CD4-positive, alpha-beta T cell treated with Interleukin-10 for 1 hour (primary cell): ENCODE data around the gene FOXP2.
"Not testable (repeated sequence)": the region's sequence is repeated elsewhere in the genome, so short reads cannot be mapped to it uniquely, and the experiment has no call there.

Experiments used
- DNase-seq: peaks from one replicate; pipeline ENCODE4 v3.0.0-alpha.2; 2020

FOXP2 gene

DNA sequence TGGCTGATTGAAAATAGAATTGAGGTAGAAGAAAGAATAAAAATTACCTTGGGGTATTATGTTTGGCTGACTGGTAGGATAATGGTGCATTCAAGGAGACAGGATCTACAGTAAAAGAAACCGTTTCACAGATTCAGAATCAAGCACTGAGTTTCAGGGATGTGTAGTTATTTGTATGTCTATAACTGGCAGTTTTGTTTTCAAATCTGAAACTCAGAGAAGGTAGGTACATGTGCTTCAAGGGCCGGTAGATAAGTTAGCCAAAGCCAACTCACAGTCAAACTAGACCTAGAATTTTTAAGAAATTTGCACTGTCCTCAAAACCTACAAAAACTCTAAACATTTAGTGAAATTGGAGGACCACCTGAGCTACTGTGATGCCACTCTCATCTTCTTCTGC, 191.5 kb downstream of the FOXP2 start:
- DNase-seq = no peak

DNA sequence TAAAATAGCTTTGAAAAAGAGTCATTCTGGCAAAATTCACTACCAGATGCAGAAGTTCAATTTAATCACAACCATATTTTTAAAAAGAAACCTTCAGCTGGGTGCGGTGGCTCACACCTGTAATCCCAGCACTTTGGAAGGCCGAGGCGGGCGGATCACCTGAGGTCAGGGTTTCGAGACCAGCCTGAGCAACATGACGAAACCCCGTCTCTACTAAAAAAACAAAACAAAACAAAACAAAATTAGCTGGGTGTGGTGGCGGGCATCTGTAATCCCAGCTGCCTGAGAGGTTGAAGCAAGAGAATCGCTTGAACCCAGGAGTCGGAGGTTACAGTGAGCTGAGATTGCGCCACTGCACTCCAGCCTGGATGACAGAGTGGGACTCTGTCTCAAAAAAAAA, 194.2 kb downstream of the FOXP2 start:
- DNase-seq = not testable (repeated sequence)

DNA sequence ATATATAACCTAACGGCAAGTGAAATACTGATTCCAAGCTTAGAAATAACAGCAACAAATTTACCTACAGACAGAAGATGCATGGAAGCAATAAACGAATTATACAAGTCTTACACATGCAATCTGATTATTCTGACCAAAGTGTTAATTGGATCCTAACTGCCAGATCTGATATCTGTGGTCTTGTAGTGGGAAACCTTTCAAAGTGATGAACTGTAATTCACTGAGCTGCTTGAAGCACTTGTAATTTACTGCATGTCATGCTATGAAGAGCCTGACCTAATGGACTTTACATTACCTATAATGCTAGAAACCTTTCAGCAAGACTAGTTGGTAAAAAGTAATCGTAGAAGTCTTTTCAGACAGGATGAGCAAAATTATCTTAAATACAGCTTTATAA, 205.6 kb downstream of the FOXP2 start:
- no peak for DNase-seq

DNA sequence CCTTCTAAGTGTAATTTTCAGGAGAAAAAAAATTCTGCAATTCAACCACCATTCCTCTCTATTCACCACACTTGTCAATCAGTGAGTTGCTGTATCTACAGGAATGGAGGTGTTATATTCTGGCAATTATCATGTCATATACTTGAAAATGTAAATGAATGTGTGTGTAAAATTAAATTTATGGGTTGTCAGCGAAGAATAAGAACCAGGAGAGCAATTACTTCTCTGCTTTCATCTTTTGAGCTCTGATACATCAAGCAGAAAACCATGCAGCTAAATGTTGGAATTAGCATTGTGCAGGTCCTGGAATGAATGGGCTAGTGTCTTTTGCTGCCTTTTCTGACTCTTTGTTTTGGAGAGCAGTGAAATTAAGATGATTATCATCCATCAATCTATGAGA, 207.6 kb downstream of the FOXP2 start:
- DNase-seq = no peak

DNA sequence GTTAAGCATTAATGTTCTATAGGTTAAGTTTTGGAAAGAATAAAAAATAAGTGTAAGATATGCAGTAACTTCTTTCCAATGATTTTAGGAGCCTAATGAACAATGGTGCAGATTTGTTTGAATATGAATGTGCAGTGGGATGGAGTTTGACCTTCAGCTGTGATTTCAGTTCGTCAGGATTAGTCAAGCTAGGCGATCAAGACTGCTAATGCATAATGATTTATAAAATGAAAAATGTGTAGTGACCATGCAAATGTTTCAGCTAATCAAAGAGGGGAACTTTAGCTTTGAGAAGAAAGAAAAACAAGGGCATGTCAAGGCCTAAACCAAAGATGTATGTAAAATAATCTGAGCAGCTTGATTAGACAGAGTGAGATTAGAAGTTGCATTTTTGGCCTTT, 208.5 kb downstream of the FOXP2 start:
- no peak for DNase-seq

DNA sequence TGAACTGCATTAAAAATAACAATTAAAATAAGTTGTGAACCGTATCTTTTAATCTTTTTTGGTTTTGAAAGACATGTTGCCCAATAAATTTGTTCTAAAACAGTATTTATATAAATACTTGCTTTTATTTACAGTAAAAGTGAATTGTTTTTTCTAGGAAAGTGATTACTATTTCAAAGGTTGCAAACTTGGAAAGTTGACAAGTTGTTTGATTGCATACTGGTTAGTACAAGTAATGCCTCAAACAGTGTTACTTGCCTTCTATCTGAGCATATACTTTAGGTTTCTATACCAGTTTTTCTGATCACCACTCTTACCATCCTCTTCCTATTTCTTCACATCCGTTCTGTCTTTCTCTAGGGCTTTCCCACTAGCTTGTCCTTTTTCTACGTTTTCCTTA, 212.6 kb downstream of the FOXP2 start:
- DNase-seq = no peak

DNA sequence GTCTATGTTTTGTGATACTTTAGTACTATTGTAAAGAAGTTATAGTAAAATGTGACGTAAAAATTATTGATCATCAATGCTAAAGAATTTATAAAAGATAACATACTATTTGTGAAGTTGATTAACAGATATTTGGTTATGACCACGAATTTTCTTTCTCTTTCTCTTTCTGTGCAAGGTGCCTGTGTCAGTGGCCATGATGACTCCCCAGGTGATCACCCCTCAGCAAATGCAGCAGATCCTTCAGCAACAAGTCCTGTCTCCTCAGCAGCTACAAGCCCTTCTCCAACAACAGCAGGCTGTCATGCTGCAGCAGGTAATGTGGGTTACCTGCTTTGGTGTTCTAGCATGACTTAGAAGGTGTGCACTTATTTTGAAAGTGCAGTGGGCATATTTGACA, 213.7 kb downstream of the FOXP2 start:
- DNase-seq = no peak

DNA sequence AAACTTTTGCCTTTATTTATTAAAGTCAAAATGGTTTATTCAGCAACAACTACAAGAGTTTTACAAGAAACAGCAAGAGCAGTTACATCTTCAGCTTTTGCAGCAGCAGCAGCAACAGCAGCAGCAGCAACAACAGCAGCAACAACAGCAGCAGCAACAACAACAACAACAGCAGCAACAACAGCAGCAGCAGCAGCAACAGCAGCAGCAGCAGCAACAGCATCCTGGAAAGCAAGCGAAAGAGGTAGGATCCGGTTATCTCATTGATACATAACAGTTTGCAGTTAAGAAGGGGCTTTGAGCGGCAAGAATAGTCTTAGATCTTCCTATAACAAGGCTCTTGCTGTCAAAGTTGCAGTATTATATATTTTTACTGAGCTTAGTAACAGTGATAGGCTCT, 215.1 kb downstream of the FOXP2 start:
- DNase-seq = no peak

DNA sequence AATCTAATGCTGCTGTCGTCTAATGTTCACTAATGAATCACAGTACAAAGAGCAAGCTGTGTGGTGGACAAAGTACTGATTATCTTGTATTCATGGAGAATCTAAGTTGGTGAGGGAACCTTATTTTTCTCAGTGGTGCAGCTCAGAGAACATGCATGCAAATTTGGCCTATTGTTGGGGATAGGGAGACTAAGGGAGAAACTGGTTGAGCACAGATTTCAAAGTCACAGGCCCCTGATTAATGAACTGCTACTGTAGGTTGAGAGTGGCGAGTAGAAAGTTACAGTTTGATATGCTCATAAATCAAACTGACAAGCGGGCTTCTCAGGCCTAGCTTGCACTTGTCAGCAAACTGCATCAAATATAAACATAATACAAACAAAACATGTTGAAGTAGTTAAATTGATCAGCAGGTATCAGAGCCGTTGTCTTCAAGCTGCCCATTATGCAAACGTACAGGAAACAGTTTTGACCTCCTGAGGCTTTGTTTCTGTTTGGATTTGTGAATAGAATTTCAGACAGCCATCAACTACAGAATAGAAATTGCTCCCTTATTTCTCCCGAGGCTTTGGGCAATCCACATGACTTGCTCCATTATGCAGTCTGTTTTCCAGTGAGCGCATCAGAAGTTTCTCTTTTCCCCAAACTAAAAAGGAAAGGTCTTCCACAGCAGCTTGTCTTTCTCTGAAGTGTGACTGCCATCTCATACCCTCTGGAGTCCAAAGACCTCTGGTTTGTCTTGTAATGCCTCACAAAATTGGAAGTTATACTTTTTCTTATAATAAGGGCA, 215.8 kb downstream of the FOXP2 start:
- no peak for DNase-seq

DNA sequence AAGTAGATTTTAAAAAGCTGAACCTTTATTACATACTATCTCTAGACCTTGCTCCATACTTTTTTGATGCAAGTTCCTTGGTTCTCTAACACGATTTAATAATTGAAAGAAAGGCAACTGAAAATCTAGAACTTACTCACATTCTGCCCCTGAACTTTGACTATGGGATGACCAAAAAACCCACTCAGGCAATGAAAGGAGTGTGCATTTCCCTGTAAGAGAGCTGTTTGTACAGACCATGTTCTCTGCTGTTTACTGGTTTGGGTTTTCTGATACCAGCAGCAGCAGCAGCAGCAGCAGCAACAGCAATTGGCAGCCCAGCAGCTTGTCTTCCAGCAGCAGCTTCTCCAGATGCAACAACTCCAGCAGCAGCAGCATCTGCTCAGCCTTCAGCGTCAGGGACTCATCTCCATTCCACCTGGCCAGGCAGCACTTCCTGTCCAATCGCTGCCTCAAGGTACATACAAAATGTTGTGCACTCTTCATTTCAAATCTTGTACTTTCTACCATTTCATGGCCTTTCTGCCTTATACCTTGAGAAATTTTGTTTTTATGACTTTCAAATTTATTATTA, 216.7 kb downstream of the FOXP2 start:
- DNase-seq = no peak

DNA sequence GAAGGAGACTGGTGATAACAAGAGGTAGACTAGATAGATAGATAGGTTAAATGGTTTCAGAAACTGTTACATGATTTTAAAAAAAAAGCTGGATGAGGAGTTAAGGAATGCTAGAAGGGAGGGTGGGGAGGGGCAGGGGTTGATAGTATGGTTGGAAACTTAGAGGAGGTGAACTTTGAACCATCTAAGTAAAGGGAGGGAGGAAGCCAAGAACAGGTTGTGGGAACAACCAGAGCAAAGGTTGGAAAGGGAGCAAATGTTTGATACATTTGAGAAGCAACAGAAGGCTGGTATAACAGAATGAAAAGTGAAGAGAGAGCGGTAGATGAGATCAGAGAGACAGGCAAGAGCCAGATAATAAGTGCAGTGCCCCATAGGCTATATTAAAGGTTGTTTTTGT, 224.8 kb downstream of the FOXP2 start:
- no peak for DNase-seq

DNA sequence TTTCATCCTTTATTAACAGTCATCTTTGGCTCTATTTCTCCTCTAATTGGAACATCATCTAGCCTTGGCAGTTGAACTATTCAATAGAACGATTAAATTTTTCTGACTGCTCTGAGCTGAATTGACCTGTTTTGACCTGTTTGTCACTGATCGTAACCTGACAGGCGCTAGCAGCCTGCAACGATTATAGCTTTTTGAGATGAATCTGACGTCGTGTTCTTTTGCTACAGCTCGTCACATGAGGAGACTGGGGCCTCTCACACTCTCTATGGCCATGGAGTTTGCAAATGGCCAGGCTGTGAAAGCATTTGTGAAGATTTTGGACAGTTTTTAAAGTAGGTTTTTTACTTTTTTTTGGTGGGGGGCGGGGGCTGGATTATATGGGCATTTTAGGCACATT, 229.8 kb downstream of the FOXP2 start:
- no peak for DNase-seq

DNA sequence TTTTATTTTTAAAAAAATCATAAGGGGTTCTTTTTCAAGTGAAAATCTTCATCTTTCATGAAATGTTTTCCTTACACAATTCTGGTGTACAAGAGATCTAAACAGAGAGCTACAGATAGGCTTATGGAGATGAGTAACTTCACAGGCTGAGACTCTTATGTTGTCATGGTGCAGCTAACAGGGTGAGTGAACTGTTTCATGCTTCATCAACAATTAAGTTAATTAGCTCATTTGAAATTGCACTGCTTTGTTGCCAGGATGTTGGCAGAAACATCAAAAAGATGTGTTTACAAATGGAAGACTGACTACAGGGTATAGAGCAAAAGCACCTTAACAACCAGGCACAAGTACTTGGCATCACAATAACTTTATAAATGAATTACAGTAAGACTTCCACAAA, 230.8 kb downstream of the FOXP2 start:
- DNase-seq = no peak

DNA sequence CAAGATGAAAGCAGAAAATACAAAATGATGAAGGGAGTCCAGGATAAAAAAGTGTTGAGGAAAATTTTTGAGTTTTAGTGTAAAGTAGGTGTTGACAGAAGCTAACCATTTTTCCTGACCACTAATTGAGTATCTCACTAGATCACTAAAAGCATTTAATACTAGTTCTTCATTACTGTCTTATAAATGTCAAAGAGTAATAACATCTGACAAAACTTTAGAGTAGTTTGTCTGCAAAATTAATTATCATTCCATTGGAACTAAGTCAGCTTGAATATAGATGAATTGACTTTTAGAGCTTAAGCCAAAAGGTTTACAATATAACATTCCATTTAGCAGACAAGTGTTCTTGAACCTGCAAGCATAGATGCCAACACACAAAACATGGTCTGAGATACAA, 232.9 kb downstream of the FOXP2 start:
- no peak for DNase-seq

DNA sequence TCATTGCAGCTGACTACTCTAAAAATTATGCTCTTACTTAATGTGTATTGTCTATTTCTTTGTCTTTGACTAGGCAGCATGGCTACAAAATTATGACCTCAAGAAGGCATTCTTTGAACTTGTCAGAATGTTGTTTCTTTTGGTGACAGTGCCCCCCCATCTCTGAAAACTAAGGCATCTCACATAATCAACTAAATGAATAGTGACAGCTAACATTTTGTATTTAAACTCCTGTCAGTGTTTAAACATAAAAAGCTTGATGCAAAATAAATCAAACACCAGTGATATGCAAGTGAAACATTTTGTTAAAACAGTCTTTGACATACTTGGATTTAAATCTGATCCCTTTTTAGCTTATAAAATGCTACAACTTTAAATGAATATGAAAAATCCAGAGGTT, 233.5 kb downstream of the FOXP2 start:
- DNase-seq = no peak

DNA sequence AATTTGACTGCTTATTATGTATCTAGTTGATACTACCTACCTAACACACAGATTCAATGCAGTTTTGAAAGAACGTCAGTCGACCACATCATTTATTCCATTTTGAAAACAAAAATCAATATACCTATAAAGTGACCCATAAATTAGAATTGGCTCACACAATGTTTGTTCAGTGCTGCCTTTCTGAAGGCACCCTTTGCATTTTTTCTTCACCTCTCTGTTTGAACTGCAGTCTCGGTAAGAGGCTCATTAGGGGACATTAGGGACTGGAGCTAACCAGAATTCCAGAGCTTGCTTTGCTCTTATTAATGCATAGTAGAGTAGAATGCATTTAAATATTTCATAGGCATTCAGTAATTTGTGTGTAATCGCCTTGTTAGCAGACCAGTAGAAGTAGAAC, 234.1 kb downstream of the FOXP2 start:
- DNase-seq = no peak

DNA sequence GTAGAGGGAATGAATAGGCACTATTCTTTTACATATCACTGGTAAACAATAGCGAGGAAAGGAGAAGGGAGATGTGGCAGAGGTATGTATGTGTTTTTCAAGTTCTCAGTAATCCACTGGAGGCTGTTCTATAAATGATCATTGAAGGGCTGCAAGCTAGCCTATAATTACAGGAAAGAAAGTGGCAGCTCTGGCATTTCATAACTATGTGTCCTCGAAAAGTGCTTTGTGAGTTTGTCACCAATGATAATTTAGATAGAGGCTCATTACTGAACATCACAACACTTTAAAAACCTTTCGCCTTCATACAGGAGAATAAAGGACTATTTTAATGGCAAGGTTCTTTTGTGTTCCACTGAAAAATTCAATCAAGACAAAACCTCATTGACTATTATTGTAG, 235.1 kb downstream of the FOXP2 start:
- DNase-seq = no peak

DNA sequence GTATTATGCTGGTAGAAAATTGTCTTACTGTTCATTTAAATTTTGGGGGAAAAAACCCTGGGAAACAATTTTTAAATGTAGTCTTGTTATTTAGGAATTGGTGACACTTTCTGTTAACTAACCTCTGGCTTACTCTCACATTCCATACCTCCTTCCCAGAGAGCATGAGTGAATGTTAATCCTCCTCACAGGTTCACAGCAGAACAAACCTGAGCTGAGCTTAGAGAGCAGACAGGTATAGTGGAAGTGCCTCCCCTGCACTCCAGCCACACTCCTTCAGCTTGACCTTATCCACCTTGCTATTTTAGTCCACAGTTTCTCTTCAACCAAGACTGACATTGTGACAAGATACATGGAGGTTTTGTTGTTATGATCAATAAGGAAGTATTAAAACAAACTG, 235.9 kb downstream of the FOXP2 start:
- DNase-seq = no peak

DNA sequence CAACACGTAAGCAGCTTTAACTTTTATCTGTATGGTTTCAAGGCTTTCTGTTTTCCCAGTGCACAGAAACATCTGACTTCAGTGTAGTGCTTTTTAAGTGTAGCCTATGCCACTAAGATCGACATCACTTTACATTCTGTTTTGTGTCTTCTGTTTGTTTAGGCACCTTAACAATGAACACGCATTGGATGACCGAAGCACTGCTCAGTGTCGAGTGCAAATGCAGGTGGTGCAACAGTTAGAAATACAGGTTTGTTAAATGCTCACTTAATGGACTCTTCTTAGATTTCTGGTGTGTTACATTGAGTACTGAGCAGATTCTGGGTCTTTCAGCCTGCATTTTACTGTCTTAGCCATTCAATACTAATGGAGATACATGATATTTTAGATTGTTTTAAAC, 237.4 kb downstream of the FOXP2 start:
- no peak for DNase-seq

DNA sequence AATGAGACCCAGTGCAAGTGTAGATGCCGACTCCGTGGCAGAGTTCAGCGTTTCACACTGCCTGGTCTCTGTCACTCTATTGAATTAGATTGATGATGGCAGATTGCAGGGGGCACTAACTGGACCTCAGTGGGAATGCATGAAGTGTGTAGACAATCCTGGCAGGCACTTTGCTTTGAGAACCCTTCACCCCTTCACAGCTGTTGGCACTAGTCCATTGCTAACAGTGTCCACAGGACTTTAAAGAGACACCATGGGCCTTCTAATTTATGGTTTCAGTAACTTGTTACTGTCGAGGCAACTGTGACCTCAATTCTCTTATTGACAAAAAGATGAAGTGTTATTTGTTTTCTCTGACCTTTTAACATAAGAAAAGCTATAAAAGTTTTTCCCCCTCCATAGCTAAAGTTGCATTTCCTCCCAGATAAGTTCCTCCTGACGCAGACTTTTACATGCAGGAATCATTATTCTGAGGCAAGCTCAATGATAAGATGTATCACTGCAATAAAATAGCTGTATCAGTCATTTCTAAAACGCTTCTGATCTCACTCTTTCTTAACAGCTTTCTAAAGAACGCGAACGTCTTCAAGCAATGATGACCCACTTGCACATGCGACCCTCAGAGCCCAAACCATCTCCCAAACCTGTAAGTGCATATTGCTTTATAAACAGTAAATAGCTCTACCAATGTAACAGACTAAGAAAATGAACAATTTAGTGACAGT, 238.9 kb downstream of the FOXP2 start:
- no peak for DNase-seq

DNA sequence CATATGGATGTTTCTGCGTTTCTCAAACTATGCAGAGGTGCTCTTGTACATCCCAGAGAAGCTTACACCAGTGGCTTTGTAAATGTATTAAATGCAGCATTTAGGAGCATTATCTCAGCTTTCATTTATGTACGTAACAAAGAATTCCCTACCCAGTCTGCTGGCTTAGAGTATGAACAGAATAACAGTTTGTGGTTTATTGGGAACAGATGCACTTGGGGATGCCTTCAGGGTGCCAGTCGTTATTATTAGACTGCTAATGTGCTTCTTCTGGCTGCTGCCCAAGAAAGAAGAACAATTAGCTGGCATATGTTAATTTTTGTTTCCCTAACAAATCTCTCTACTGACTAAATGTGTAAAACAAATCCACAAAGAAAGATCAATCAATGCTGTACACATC, 241.9 kb downstream of the FOXP2 start:
- no peak for DNase-seq

DNA sequence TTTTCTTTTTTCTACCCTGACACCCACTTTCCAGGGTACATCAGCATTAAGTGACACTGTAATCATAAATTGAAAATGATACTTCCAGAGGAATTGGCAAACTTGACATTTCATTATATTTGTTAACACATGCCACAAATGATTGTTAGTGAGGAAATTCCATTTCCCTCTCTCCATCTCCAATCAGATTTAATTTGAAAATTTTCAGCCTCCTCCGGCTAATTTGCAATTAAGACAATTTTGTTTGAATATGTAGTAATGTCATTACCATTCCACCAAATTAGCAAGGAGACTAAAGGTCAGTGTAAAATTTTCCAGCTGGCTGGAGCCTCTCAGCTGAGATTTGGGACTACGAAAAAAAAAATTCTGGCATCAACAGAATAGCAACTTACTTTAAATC, 242.7 kb downstream of the FOXP2 start:
- DNase-seq = no peak

DNA sequence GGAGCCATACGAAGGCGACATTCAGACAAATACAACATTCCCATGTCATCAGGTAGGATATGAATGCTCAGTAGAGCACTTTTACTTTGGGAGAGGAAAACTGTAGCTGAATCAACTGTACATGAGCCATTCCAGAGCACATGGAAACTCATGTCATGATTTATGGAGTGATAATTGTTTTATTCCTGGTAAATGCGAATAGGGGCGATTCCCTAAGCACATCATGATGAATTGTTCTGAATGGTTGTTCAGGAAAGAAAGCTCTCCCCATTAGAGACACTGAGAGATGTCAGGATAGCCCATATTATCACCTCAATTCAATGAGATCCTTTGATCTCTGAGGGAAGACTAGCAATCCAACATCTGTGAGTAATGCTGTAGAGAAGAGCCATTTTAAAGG, 243.6 kb downstream of the FOXP2 start:
- DNase-seq = no peak

DNA sequence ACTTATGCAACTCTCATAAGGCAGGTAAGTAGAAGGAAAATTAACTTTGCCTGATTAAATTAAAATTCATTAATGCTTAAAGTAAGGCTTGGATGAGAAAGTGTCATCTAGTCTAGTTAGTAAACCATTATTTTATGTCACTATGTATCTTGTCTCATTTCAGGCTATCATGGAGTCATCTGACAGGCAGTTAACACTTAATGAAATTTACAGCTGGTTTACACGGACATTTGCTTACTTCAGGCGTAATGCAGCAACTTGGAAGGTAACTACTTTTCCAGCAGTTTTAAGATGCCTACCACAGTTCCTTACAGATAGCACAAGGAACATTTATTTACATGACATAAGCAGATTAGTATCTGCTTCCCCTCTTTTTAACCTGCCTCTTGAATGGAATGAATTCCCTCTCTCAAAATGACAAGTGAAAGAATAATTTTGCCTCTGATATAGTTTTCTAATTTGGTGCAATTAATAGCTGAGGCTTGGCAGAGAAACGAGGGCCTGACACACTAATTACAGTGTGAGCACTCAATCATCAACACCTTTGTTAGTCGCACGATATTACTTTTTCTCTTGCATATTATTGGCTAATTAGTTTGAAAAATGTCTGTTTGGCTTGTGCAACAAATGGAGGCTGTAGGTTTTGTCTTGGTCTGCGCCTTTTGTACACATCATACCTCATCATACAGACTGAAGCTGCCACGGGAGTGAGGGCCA, 245.0 kb downstream of the FOXP2 start:
- DNase-seq = no peak
